HCT116 (cell line): Measurements from ENCODE around the gene NEDD4L. TPM values are rescaled to one million over a fixed set of nuclear protein-coding genes. Genes with fewer than 3 reads are reported as not detected.

Experiments
- ATAC-seq: fragments of 200-7000 bp; cut with Tn5 transposase; 2 replicates; pipeline ENCODE4 v1.9.1; 2020; ENCODE audit warnings: mild to moderate bottlenecking, moderate library complexity
- BruUV-seq: library from RNA; stranded (reverse); fragments of 400-500 nt; replicated peaks from 2 replicates; lab custom pipeline; 2021; lab: Mats Ljungman, UMichigan
- CTCF ChIA-PET: fragments of 300-600 bp; sonication (Branson Sonifier 250); formaldehyde crosslinking; loops from one replicate; lab custom pipeline; 2021; ENCODE audit warnings: antibody characterized with exemption; lab: Charles Lee
- POLR2A ChIA-PET: fragments of 300-600, 350-600 bp; sonication (Branson Sonifier 250); formaldehyde crosslinking; loops from one replicate; lab custom pipeline; 2021; ENCODE audit warnings: antibody characterized with exemption; lab: Charles Lee
- RAD21 ChIA-PET, 2 experiments: fragments of 300-600 bp; sonication (Branson Sonifier 250); formaldehyde crosslinking; loops; one replicate each; lab custom pipeline; 2023; ENCODE audit warnings: low total read pairs in 2 of 2; ENCODE audit not compliant: uncharacterized antibody in 2 of 2, unreplicated experiment in 2 of 2, low non-redundant PET in 1 of 2; lab: Charles Lee
- DNase-seq: peaks from one replicate; pipeline ENCODE4 v3.0.0-alpha.2; 2010; ENCODE audit warnings: low read depth, low spot score
- H2AFZ ChIP-seq: fragments of 200-600 bp; shearing (Covaris generic), sonication (generic); 2 replicates; pipeline ENCODE4 v1.6.1; 2017; ENCODE audit warnings: low read depth, mixed run types, mixed read lengths, antibody characterized with exemption, low read length; ENCODE audit not compliant: poor library complexity, severe bottlenecking
- H3K27ac ChIP-seq: 2 replicates; pipeline ENCODE4 v1.5.1; 2012; ENCODE audit warnings: low read depth, low read length
- H3K27me3 ChIP-seq: fragments of 200-600 bp; sonication (generic); 2 replicates; pipeline ENCODE4 v1.6.1; 2016; ENCODE audit warnings: mixed run types, low read length, mixed read lengths; ENCODE audit not compliant: insufficient read depth
- H3K36me3 ChIP-seq, 2 experiments: fragments of 200-500 bp in 1 of 2; fragments of 200-600 bp in 1 of 2; sonication (Bioruptor generic) in 1 of 2; sonication (generic) in 1 of 2; 2 replicates each; pipeline versions ENCODE4 v1.5.1 to v1.6.1; 2014 to 2016; ENCODE audit warnings: low read length in 2 of 2, inconsistent platforms in 1 of 2, mixed read lengths in 1 of 2, mixed run types in 1 of 2; ENCODE audit not compliant: insufficient read depth in 2 of 2, control insufficient read depth in 1 of 2
- H3K4me1 ChIP-seq, 2 experiments: fragments of 200-600 bp in 1 of 2; sonication (generic) in 1 of 2; 2 replicates each; pipeline versions ENCODE4 v1.5.1 to v1.6.1; 2012 to 2017; ENCODE audit warnings: low read length in 2 of 2, inconsistent platforms in 1 of 2, mild to moderate bottlenecking in 1 of 2, mixed read lengths in 1 of 2, mixed run types in 1 of 2, moderate library complexity in 1 of 2; ENCODE audit not compliant: insufficient read depth in 2 of 2, control insufficient read depth in 1 of 2
- H3K4me2 ChIP-seq: fragments of 200-600 bp; sonication (generic); 2 replicates; pipeline ENCODE4 v1.6.1; 2017; ENCODE audit warnings: mixed run types, low read length, mixed read lengths
- H3K4me3 ChIP-seq, 2 experiments: fragments of 200-600 bp in 1 of 2; sonication (generic) in 1 of 2; replicated peaks in 1 of 2; 2 replicates each; pipeline ENCODE4 v1.5.1; 2011 to 2016; ENCODE audit warnings: low read length in 2 of 2, control low read depth in 1 of 2, low read depth in 1 of 2, mild to moderate bottlenecking in 1 of 2, mixed read lengths in 1 of 2, mixed run types in 1 of 2
- H3K79me2 ChIP-seq: fragments of 200-600 bp; sonication (generic); 2 replicates; pipeline ENCODE4 v1.6.1; 2017; ENCODE audit warnings: mild to moderate bottlenecking, mixed run types, low read length, moderate library complexity, mixed read lengths; ENCODE audit not compliant: insufficient read depth
- H3K9ac ChIP-seq: fragments of 200-600 bp; sonication (generic); 2 replicates; pipeline ENCODE4 v1.6.1; 2016; ENCODE audit warnings: low read length, mixed read lengths
- H3K9me2 ChIP-seq: fragments of 200-600 bp; sonication (generic), shearing (Covaris generic); 2 replicates; pipeline ENCODE4 v1.6.1; 2017; ENCODE audit warnings: mixed run types, mild to moderate bottlenecking, moderate library complexity; ENCODE audit not compliant: insufficient read depth
- H3K9me3 ChIP-seq, 2 experiments: fragments of 200-500 bp in 1 of 2; fragments of 200-600 bp in 1 of 2; sonication (Bioruptor generic) in 1 of 2; sonication (generic) in 1 of 2; 2 replicates each; pipeline ENCODE4 v1.6.1; 2014 to 2017; ENCODE audit warnings: low read length in 2 of 2, mixed read lengths in 2 of 2, inconsistent platforms in 1 of 2, low read depth in 1 of 2, mild to moderate bottlenecking in 1 of 2, mixed run types in 1 of 2, moderate library complexity in 1 of 2; ENCODE audit not compliant: control insufficient read depth in 1 of 2, insufficient read depth in 1 of 2
- H4K20me1 ChIP-seq: fragments of 200-600 bp; sonication (generic), shearing (Covaris generic); 2 replicates; pipeline ENCODE4 v1.6.1; 2017; ENCODE audit warnings: mixed run types, mild to moderate bottlenecking, moderate library complexity; ENCODE audit not compliant: insufficient read depth
- ATF3 ChIP-seq: IDR thresholded peaks from 2 replicates; pipeline ENCODE4 v1.6.1; 2012
- CTCF ChIP-seq, 3 experiments: fragments of 200-600 bp in 1 of 3; sonication (generic) in 1 of 3; IDR thresholded peaks in 2 of 3; conservative IDR thresholded peaks in 1 of 3; 2 replicates each; pipeline ENCODE4 v1.5.1; 2012 to 2017; ENCODE audit warnings: low read depth in 2 of 3, low read length in 2 of 3, antibody characterized with exemption in 1 of 3, borderline replicate concordance in 1 of 3, control low read depth in 1 of 3, mild to moderate bottlenecking in 1 of 3, mixed read lengths in 1 of 3, mixed run types in 1 of 3, moderate library complexity in 1 of 3; ENCODE audit not compliant: insufficient read depth in 1 of 3
- EGR1 ChIP-seq: IDR thresholded peaks from 2 replicates; pipeline ENCODE4 v1.6.1; 2012; ENCODE audit warnings: low read depth
- EZH2 ChIP-seq: fragments of 200-600 bp; sonication (generic); IDR thresholded peaks from 2 replicates; pipeline ENCODE4 v1.6.1; 2017; ENCODE audit warnings: antibody characterized with exemption, mixed run types
- EZH2phosphoT487 ChIP-seq: fragments of 200-600 bp; IDR thresholded peaks from 2 replicates; pipeline ENCODE4 v1.6.1; 2018; ENCODE audit warnings: antibody characterized with exemption, borderline replicate concordance
- FOSL1 ChIP-seq: IDR thresholded peaks from 2 replicates; pipeline ENCODE4 v1.6.1; 2012; ENCODE audit warnings: low read depth
- JUND ChIP-seq: IDR thresholded peaks from 2 replicates; pipeline ENCODE4 v1.6.1; 2012
- POLR2A ChIP-seq: IDR thresholded peaks from 2 replicates; pipeline ENCODE4 v1.7.0; 2011; ENCODE audit warnings: borderline replicate concordance; ENCODE audit not compliant: insufficient read depth, insufficient read length; ENCODE audit errors: extremely low read depth
- POLR2AphosphoS5 ChIP-seq: IDR thresholded peaks from 2 replicates; pipeline ENCODE4 v1.6.1; 2011; ENCODE audit warnings: mild to moderate bottlenecking, low read depth, low read length, moderate library complexity
- RAD21 ChIP-seq: IDR thresholded peaks from 2 replicates; pipeline ENCODE4 v1.6.1; 2012; ENCODE audit warnings: low read depth, mild to moderate bottlenecking
- SIN3A ChIP-seq: IDR thresholded peaks from 2 replicates; pipeline ENCODE4 v1.6.1; 2012; ENCODE audit warnings: low read depth
- SP1 ChIP-seq: IDR thresholded peaks from 2 replicates; pipeline ENCODE4 v1.6.1; 2012; ENCODE audit warnings: low read depth
- SRF ChIP-seq: IDR thresholded peaks from 2 replicates; pipeline ENCODE4 v1.6.1; 2012; ENCODE audit warnings: low read depth
- YY1 ChIP-seq: IDR thresholded peaks from 2 replicates; pipeline ENCODE4 v1.6.1; 2011; ENCODE audit warnings: low read length, low read depth, moderate library complexity, mild to moderate bottlenecking; ENCODE audit not compliant: insufficient replicate concordance; ENCODE audit errors: extremely low read depth
- ZFX ChIP-seq: fragments of 450-650 bp; IDR thresholded peaks from 2 replicates; pipeline ENCODE4 v1.6.1; 2017
- ZNF274 ChIP-seq: fragments of 200-500 bp; sonication (Bioruptor generic); IDR thresholded peaks from 2 replicates; pipeline ENCODE4 v1.6.1; 2014; ENCODE audit warnings: mild to moderate bottlenecking, low read depth, low read length, inconsistent platforms
- intact Hi-C: fragments of 100-400 bp; cut with micrococcal nuclease; formaldehyde crosslinking; loops from 2 replicates; pipeline ENCODE4 v1.10.0; 2022
- total RNA-seq: library from RNA; stranded (reverse); gene quantifications from one replicate; pipeline ENCODE4 v1.2.1, GENCODE V29; 2021; ENCODE audit not compliant: unreplicated experiment
- TF ChIP-seq, protein P1 (sequence below): IDR thresholded peaks from 2 replicates; pipeline ENCODE4 v1.6.1; 2012; ENCODE audit warnings: low read depth

Gene NEDD4L
- total RNA-seq, 1 experiment from 2014 or later = 41.5 TPM

DNA sequence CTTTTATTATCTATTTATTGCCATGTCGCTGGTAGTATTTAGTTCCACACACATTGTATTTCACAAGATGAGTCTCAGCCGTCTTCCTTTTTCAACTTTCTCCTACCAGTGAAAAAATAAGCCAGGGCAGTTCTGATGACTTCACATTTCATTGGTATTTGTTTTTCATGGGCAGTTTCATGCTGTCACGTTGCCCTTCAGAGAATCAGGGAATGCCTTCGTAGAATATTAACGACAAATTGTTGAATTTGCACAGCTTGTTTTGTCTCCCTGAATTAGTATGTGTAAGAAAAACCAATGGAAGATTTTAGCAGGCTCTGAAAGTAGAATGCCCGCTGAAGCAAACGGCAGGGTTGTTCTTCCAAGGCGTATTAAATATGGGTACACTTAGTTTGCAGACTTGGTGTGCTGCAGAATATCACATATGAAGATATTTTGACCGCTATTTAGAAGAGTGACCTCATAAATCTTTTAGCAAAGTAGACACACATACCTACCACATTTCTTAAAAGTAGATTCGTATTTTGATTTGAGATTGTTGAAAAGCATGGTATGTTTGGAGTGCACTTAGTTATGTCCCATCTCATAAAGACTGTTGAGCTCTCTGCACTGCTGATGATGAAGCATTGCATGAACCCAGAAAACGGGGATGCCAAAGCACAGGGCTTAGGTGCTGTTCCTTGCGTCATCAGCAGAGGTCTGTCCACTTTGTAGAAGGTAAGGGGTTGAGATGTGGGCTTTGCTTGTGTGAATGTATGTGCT lies 2.9 kb downstream of the NEDD4L start:
- no peaks in the 10 kb centered on the region for H4K20me1 ChIP-seq
- no peak overlapping the region for H3K4me3 ChIP-seq
- intact Hi-C loops = no loop called here
- no peaks in the 10 kb centered on the region for H3K79me2 ChIP-seq
- H3K9me3 ChIP-seq = no peaks in the 10 kb centered on the region
- H3K9me2 ChIP-seq = no peaks in the 10 kb centered on the region
- BruUV-seq = no TSS peak
- no peak for DNase-seq
- no peaks in the 10 kb centered on the region for H3K27me3 ChIP-seq
- no peaks in the 10 kb centered on the region for H3K36me3 ChIP-seq
- RAD21 ChIA-PET = no interaction called here
- H2AFZ ChIP-seq = no peak overlapping the region
- peaks cover 8 to 21% of the 10 kb centered on the region in 2 experiments; a peak in 3 of 4 replicates for H3K4me1 ChIP-seq
- TF ChIP-seq EGR1 (no peak), POLR2A (no peak), POLR2AphosphoS5 (no peak), SIN3A (no peak), CTCF (IDR thresholded peaks at IDR 0.05 in 2 of 3, conservative IDR thresholded peaks at IDR 0.05 in 1 of 3; ENCODE audit: borderline replicate concordance in 1 of 3, insufficient read depth in 1 of 3, low read depth in 2 of 3, low read length in 2 of 3) (no peak), RAD21 (no peak), ZFX (no peak), ZNF274 (no peak), SRF (no peak), EZH2phosphoT487 (no peak), JUND (no peak), FOSL1 (no peak), YY1 (no peak), EZH2 (no peak), ATF3 (no peak), SP1 (no peak)
- TF ChIP-seq, protein P1, sequence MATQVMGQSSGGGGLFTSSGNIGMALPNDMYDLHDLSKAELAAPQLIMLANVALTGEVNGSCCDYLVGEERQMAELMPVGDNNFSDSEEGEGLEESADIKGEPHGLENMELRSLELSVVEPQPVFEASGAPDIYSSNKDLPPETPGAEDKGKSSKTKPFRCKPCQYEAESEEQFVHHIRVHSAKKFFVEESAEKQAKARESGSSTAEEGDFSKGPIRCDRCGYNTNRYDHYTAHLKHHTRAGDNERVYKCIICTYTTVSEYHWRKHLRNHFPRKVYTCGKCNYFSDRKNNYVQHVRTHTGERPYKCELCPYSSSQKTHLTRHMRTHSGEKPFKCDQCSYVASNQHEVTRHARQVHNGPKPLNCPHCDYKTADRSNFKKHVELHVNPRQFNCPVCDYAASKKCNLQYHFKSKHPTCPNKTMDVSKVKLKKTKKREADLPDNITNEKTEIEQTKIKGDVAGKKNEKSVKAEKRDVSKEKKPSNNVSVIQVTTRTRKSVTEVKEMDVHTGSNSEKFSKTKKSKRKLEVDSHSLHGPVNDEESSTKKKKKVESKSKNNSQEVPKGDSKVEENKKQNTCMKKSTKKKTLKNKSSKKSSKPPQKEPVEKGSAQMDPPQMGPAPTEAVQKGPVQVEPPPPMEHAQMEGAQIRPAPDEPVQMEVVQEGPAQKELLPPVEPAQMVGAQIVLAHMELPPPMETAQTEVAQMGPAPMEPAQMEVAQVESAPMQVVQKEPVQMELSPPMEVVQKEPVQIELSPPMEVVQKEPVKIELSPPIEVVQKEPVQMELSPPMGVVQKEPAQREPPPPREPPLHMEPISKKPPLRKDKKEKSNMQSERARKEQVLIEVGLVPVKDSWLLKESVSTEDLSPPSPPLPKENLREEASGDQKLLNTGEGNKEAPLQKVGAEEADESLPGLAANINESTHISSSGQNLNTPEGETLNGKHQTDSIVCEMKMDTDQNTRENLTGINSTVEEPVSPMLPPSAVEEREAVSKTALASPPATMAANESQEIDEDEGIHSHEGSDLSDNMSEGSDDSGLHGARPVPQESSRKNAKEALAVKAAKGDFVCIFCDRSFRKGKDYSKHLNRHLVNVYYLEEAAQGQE = no peak
- TF ChIP-seq, all 23 proteins: peak for 0
- ATAC-seq = no peak
- H3K9ac ChIP-seq = no peak overlapping the region
- ChIA-PET POLR2A (no interaction called here), CTCF (interaction anchor here (1.2 kb wide), 1 partner anchor 75 kb away, joined by 6 read pairs; no protein-coding TSS in a partner anchor)
- H3K4me2 ChIP-seq = 0 out of 2 replicates have a peak overlapping the region, but pooled peaks have one; percentile 99
- no peak overlapping the region for H3K27ac ChIP-seq
